Gastroesophageal sphincter (tissue), 4 donors: Measurements from ENCODE around the gene MFN1. TPM values are rescaled to one million over a fixed set of nuclear protein-coding genes. Genes with fewer than 3 reads are reported as not detected.

ENCODE experiments used
- ATAC-seq: fragments of 150-250 bp; one replicate; pipeline ENCODE4 v1.9.1; 2016; ENCODE audit warnings: mild to moderate bottlenecking, moderate library complexity
- H3K27ac ChIP-seq, 4 donors: fragments of 200-600 bp; sonication (generic) in 3 of 4; 1 replicate in 3 of 4; 2 replicates in 1 of 4; pipeline ENCODE4 v1.5.1; 2016 to 2019
- H3K27me3 ChIP-seq: fragments of 200-600 bp; sonication (generic); one replicate; pipeline ENCODE4 v1.5.1; 2019
- H3K36me3 ChIP-seq, 2 donors: fragments of 200-600 bp; sonication (generic); one replicate each; pipeline ENCODE4 v1.5.1; 2019; ENCODE audit warnings: control low read depth in 1 of 2
- H3K4me1 ChIP-seq, 3 donors: fragments of 200-600 bp; sonication (generic); 1 replicate in 2 of 3; 2 replicates in 1 of 3; pipeline ENCODE4 v1.5.1; 2016 to 2019; ENCODE audit warnings: control low read depth in 2 of 3
- H3K4me3 ChIP-seq, 2 donors: fragments of 200-600 bp; sonication (generic); one replicate each; pipeline ENCODE4 v1.5.1; 2019; ENCODE audit warnings: mild to moderate bottlenecking in 1 of 2, moderate library complexity in 1 of 2
- H3K9me3 ChIP-seq, 3 donors: fragments of 200-600 bp; sonication (generic); one replicate each; pipeline ENCODE4 v1.5.1; 2017 to 2019; ENCODE audit warnings: control low read depth in 2 of 3
- EP300 ChIP-seq: sonication (generic); formaldehyde crosslinking; IDR thresholded peaks from one replicate; pipeline ENCODE4 v1.6.1; 2017; ENCODE audit warnings: antibody characterized with exemption, mild to moderate bottlenecking
- POLR2A ChIP-seq, 2 donors: fragments of 450-650 bp; IDR thresholded peaks; one replicate each; pipeline ENCODE4 v1.6.1; 2017; ENCODE audit warnings: antibody characterized with exemption in 2 of 2, mild to moderate bottlenecking in 2 of 2, moderate library complexity in 1 of 2
- POLR2AphosphoS5 ChIP-seq: sonication (generic); formaldehyde crosslinking; IDR thresholded peaks from one replicate; pipeline ENCODE4 v1.6.1; 2017; ENCODE audit warnings: antibody characterized with exemption
- WGBS, 2 donors: methylation state at CpG; one replicate each; pipeline ENCODE4 v1.1.5; 2018; ENCODE audit warnings: low coverage in 1 of 2; 5-methylcytosine and 5-hydroxymethylcytosine counted together
- total RNA-seq, 4 donors: library from RNA; depleted of rRNA; stranded (reverse); fragments of >200 nt; gene quantifications; one replicate each; pipeline ENCODE4 v1.1.0, GENCODE V29; 2016
- TF ChIP-seq, protein P1 (sequence below), 4 experiments: fragments of 200-600 bp in 2 of 4; fragments of 450-650 bp in 2 of 4; sonication (generic) in 1 of 4; IDR thresholded peaks; one replicate each; pipeline ENCODE4 v1.5.1; 2017 to 2019; ENCODE audit warnings: antibody characterized with exemption in 4 of 4, mild to moderate bottlenecking in 2 of 4, moderate library complexity in 2 of 4

The MFN1 gene
- total RNA-seq, 4 donors from 2014 or later, result 42.5 to 56.0 (median 45.5) TPM

DNA sequence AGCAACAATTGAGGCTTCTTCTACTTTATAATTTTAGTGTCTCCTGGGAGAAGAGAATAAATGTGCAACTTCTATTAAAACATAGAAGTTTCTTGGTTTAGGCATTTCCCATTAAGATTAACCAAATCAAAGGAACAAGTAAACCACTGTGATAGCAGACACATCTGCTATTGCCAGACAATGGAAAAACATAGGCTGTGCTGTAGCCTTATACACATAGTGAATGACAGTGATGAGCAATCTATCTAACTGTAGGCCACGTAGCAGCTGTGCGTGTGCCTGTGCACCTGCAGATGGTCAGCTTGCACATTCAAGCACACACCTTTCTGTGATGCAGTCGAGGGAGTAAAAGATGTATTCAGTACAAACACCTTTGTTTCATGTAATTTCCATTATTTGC, 71.1 kb downstream of the MFN1 start:
- Histone ChIP-seq H3K4me3 (no peak overlapping the region), H3K4me1 (peaks cover 2 to 24% (median 3%) of the 10 kb centered on the region in 3 donors), H3K27me3 (no peaks in the 10 kb centered on the region), H3K9me3 (no peaks in the 10 kb centered on the region), H3K27ac (no peak overlapping the region), H3K36me3 (peaks cover 0 to 40% of the 10 kb centered on the region in 2 donors)
- TF ChIP-seq EP300 (no peak), POLR2A (IDR thresholded peaks at IDR 0.05) (no peak), POLR2AphosphoS5 (no peak)
- TF ChIP-seq, protein P1, sequence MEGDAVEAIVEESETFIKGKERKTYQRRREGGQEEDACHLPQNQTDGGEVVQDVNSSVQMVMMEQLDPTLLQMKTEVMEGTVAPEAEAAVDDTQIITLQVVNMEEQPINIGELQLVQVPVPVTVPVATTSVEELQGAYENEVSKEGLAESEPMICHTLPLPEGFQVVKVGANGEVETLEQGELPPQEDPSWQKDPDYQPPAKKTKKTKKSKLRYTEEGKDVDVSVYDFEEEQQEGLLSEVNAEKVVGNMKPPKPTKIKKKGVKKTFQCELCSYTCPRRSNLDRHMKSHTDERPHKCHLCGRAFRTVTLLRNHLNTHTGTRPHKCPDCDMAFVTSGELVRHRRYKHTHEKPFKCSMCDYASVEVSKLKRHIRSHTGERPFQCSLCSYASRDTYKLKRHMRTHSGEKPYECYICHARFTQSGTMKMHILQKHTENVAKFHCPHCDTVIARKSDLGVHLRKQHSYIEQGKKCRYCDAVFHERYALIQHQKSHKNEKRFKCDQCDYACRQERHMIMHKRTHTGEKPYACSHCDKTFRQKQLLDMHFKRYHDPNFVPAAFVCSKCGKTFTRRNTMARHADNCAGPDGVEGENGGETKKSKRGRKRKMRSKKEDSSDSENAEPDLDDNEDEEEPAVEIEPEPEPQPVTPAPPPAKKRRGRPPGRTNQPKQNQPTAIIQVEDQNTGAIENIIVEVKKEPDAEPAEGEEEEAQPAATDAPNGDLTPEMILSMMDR (IDR thresholded peaks at IDR 0.05), result no peak
- no peak for ATAC-seq
- WGBS, 2 donors, result 75 to 77% methylated on average over 3 of the region's 3 CpGs

DNA sequence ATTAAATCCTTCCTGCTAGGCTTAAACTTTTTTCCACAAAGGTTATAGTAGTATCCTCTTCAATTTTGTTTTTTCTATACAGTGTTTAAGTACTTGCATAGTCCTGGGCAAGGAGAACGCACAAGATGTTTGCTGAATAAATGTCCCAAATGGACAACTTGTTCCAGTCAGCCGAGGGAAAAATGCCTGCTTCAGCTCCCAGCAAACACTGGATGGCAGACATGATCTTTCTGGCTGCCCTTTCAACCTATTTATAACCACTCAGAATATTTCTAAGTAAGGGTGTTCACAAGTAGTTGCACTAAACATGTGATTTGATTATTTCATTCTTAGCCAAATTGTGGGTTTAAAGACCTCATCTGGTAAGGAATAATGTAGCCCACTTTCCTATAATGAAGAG, 74.0 kb downstream of the MFN1 start:
- peaks cover 0 to 62% of the 10 kb centered on the region in 2 donors for H3K36me3 ChIP-seq
- no peaks in the 10 kb centered on the region for H3K27me3 ChIP-seq
- peaks cover 0 to 25% (median 3%) of the 10 kb centered on the region in 3 donors for H3K4me1 ChIP-seq
- 5 to 10% methylated on average over 2 of the region's 2 CpGs for WGBS, 2 donors
- ATAC-seq, result peak; percentile 36
- TF ChIP-seq POLR2AphosphoS5 (peak; percentile 10), POLR2A (IDR thresholded peaks at IDR 0.05) (no peak)
- TF ChIP-seq, protein P1 (IDR thresholded peaks at IDR 0.05), result peak in 3 of 4 experiments; percentile 54 to 76 (median 63)
- H3K9me3 ChIP-seq, result no peaks in the 10 kb centered on the region
- no peak overlapping the region for H3K4me3 ChIP-seq
- peak overlapping the region; percentile 18 to 56 (median 35) for H3K27ac ChIP-seq

DNA sequence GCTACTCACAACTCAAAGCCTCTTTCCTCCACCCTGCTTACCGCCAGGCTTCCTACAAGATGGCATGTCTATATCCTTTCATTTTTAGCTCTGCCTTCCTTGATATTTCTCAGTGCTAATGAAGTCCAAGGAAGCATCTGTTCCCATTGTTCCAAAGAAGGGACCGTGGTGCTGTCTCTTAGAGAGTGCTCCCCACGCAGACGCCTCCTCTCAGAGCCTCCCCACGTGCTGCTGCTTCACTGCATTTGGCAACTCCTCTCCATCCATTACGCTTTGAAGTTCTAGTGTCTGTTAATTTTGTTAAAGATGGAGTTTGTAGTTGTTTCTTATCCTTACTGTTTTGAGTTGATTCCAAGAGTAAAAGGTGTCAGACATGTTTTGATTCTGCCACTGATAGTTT, 77.6 kb downstream of the MFN1 start:
- H3K4me3 ChIP-seq, result no peak overlapping the region
- no peaks in the 10 kb centered on the region for H3K27me3 ChIP-seq
- TF ChIP-seq EP300 (no peak), POLR2AphosphoS5 (no peak)
- TF ChIP-seq, protein P1 (IDR thresholded peaks at IDR 0.05), result no peak
- 83 to 89% methylated on average over 2 to 6 of the region's 6 CpGs for WGBS, 2 donors
- H3K4me1 ChIP-seq, result peaks cover 0 to 47% (median 3%) of the 10 kb centered on the region in 3 donors
- peaks cover 0 to 35% of the 10 kb centered on the region in 2 donors for H3K36me3 ChIP-seq
- ATAC-seq, result no peak
- no peaks in the 10 kb centered on the region for H3K9me3 ChIP-seq
- no peak overlapping the region for H3K27ac ChIP-seq

DNA sequence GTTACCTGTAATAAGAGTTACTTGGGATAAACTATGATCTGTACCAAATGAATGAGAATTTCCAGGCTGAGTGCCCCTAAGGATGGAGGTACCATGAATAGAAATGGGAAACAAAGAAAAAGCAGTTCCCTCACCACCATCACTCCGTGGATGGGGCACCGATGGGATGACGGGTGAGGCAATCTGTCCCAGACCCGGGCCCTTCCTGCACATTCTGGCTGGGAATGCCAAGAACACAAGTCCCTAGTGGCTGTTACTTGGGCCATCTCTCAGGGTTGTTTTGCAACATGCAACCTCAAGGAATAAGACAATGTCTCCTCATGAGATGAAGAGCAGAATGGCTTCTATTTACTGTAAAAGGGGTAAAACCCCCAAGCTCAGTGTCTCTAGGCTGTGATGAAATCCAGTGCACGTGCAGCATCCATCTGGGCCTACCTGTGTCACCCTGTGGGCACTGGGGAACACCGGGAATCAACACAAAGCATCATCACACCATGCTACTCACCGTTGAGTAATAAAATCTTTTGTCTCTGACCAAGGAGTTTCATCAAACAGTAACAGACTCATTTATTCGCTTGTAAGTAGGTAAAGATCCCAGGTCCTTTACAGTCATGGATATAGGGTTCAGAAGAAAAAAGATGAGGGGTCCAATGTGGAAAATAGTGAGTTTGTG, 81.5 kb downstream of the MFN1 start:
- no peak for ATAC-seq
- Histone ChIP-seq H3K4me1 (peaks cover 6 to 69% (median 26%) of the 10 kb centered on the region in 3 donors), H3K36me3 (peaks cover 0 to 21% of the 10 kb centered on the region in 2 donors), H3K9me3 (no peaks in the 10 kb centered on the region), H3K4me3 (no peak overlapping the region), H3K27ac (no peak overlapping the region), H3K27me3 (no peaks in the 10 kb centered on the region)
- TF ChIP-seq POLR2AphosphoS5 (no peak), EP300 (no peak), POLR2A (IDR thresholded peaks at IDR 0.05) (no peak)
- TF ChIP-seq, protein P1 (IDR thresholded peaks at IDR 0.05), result no peak
- 81 to 89% methylated on average over 5 to 7 of the region's 8 CpGs for WGBS, 2 donors

DNA sequence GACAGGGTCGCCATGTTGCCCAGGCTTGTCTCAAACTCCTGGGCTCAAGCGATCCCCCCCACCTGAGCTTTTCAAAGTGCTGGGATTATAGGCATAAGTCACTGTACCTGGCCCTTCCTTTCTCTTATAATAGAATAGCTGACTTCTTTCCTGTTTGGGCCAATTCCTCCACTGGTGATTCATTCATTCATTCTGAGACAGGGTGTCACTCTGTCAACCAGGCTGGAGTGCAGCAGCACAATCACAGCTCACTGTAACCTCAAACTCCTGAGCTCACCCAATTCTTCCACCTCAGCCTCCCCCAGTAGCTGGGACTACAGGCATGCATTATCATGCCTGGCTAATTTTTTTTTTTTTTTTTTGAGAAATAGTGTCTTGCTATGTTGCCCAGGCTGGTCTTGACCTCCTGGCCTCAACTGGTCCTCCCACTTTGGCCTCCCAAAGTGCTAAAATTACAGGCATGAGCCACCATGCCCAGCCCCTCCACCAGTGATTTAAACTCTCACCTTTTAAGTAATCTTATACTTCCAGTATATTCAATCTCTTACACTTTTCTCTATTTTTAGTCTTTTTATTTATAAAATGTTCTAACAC, 82.9 kb downstream of the MFN1 start:
- TF ChIP-seq, protein P1 (IDR thresholded peaks at IDR 0.05), result no peak
- TF ChIP-seq POLR2A (IDR thresholded peaks at IDR 0.05) (no peak), POLR2AphosphoS5 (no peak), EP300 (no peak)
- 90% methylated on average over 2 of the region's 2 CpGs; no CpG with 5 or more reads in 1 of the 2 donors for WGBS, 2 donors
- Histone ChIP-seq H3K4me3 (no peak overlapping the region), H3K4me1 (peaks cover 6 to 82% (median 26%) of the 10 kb centered on the region in 3 donors), H3K27ac (no peak overlapping the region), H3K9me3 (no peaks in the 10 kb centered on the region), H3K36me3 (peaks cover 0 to 7% of the 10 kb centered on the region in 2 donors), H3K27me3 (no peaks in the 10 kb centered on the region)
- no peak for ATAC-seq
